Measurements from ENCODE around the gene ANKRD16. TPM values are rescaled to one million over a fixed set of nuclear protein-coding genes. Genes with fewer than 3 reads are reported as not detected.

ANKRD16 gene
- total and polyA plus RNA-seq, 2 of the 13 experiments (the other 11 are each of a cell fraction or from before 2014, with no cell fraction given) = 8.0 to 11.4 TPM

DNA sequence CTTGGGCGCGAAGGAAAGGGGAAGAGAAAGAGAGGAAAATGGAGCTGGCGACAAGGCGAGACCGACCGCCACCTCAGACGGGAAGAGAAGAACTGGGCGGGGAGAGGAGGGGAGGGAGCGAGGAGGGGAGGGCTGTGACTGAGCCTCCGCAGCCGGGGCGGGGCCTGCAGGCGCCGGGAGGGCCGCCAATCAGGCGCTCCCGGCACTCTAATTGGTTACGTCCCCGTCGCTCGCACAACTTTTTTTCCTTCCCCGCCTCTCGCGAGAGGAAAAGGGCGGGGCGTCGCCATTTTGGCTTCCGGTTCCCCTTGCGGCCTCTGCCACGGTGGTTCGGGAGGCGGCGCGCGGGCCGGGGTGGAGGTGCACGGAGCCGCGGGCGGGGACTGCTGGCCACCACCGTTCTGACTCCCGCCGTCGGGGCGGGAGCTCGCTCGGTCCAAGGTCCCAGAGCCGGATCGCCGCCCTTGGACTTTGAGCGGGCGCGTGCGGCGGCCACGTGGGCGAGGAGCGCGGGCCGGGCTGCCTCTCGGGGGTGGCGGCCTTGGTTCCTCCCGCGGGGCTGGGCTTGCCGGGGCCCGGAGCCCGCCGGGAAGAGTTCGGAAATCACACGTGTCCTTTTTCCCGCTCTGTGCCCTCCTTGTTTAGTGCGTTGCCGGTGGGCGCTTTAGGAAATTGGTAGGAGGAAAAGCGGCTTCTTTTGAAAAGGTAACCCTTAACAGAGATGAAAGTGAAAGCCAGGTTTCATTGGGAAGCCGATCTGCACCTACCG lies 76.2 kb downstream of the ANKRD16 start, which contains the start of gene GDI2 (continued):
- TF ChIP-seq, protein P1, sequence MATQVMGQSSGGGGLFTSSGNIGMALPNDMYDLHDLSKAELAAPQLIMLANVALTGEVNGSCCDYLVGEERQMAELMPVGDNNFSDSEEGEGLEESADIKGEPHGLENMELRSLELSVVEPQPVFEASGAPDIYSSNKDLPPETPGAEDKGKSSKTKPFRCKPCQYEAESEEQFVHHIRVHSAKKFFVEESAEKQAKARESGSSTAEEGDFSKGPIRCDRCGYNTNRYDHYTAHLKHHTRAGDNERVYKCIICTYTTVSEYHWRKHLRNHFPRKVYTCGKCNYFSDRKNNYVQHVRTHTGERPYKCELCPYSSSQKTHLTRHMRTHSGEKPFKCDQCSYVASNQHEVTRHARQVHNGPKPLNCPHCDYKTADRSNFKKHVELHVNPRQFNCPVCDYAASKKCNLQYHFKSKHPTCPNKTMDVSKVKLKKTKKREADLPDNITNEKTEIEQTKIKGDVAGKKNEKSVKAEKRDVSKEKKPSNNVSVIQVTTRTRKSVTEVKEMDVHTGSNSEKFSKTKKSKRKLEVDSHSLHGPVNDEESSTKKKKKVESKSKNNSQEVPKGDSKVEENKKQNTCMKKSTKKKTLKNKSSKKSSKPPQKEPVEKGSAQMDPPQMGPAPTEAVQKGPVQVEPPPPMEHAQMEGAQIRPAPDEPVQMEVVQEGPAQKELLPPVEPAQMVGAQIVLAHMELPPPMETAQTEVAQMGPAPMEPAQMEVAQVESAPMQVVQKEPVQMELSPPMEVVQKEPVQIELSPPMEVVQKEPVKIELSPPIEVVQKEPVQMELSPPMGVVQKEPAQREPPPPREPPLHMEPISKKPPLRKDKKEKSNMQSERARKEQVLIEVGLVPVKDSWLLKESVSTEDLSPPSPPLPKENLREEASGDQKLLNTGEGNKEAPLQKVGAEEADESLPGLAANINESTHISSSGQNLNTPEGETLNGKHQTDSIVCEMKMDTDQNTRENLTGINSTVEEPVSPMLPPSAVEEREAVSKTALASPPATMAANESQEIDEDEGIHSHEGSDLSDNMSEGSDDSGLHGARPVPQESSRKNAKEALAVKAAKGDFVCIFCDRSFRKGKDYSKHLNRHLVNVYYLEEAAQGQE (IDR thresholded peaks at IDR 0.05; ENCODE audit: borderline replicate concordance in 1 of 2, low read depth in 1 of 2, low read length in 2 of 2) = peak in 1 of 2 experiments; percentile 13; a peak in 2 of 4 replicates
- no peak for TF ChIP-seq ZNF530 (CRISPR knock-in tag; IDR thresholded peaks at IDR 0.05; ENCODE audit: low read depth)
- TF ChIP-seq ZNF567 (CRISPR knock-in tag; IDR thresholded peaks at IDR 0.05; ENCODE audit: borderline replicate concordance) = peak; percentile 86
- peak; percentile 88 for TF ChIP-seq KDM2A (CRISPR knock-in tag; IDR thresholded peaks at IDR 0.05; ENCODE audit: borderline replicate concordance, low read depth)
- TF ChIP-seq, protein P2, sequence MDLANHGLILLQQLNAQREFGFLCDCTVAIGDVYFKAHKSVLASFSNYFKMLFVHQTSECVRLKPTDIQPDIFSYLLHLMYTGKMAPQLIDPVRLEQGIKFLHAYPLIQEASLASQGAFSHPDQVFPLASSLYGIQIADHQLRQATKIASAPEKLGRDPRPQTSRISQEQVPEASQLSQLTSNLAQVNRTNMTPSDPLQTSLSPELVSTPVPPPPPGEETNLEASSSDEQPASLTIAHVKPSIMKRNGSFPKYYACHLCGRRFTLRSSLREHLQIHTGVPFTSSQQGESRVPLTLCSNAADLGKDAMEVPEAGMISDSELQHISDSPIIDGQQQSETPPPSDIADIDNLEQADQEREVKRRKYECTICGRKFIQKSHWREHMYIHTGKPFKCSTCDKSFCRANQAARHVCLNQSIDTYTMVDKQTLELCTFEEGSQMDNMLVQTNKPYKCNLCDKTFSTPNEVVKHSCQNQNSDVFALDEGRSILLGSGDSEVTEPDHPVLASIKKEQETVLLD (CRISPR knock-in tag; IDR thresholded peaks at IDR 0.05; ENCODE audit: low read depth) = peak; percentile 100
- peak; percentile 69 for TF ChIP-seq CBFB (CRISPR knock-in tag; IDR thresholded peaks at IDR 0.05)
- TF ChIP-seq, protein P3, sequence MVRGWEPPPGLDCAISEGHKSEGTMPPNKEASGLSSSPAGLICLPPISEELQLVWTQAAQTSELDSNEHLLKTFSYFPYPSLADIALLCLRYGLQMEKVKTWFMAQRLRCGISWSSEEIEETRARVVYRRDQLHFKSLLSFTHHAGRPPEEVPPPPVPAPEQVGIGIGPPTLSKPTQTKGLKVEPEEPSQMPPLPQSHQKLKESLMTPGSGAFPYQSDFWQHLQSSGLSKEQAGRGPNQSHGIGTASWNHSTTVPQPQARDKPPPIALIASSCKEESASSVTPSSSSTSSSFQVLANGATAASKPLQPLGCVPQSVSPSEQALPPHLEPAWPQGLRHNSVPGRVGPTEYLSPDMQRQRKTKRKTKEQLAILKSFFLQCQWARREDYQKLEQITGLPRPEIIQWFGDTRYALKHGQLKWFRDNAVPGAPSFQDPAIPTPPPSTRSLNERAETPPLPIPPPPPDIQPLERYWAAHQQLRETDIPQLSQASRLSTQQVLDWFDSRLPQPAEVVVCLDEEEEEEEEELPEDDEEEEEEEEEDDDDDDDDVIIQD (CRISPR knock-in tag; IDR thresholded peaks at IDR 0.05; ENCODE audit: low read depth) = peak; percentile 57; the same call in 1 of the 2 replicates
- TF ChIP-seq KDM5B (CRISPR knock-in tag; IDR thresholded peaks at IDR 0.05; ENCODE audit: borderline replicate concordance) = peak; percentile 99
- peak; percentile 78 for TF ChIP-seq PHF5A (CRISPR knock-in tag; IDR thresholded peaks at IDR 0.05; ENCODE audit: low read depth, unreplicated experiment)
- 0 out of 2 replicates have a peak, but pooled peaks have one; percentile 5 for TF ChIP-seq CEBPG (CRISPR knock-in tag; IDR thresholded peaks at IDR 0.05)
- peak; percentile 81; the same call in 1 of the 2 replicates for TF ChIP-seq NR1H2 (CRISPR knock-in tag; IDR thresholded peaks at IDR 0.05; ENCODE audit: borderline replicate concordance, low read depth)
- TF ChIP-seq ELF3 (CRISPR knock-in tag; IDR thresholded peaks at IDR 0.05) = peak; percentile 89
- peak; percentile 97 for TF ChIP-seq ZSCAN31 (CRISPR knock-in tag; IDR thresholded peaks at IDR 0.05; ENCODE audit: low read depth)
- TF ChIP-seq RXRA (CRISPR knock-in tag; IDR thresholded peaks at IDR 0.05) = peak; percentile 85
- peak; percentile 86; the same call in 1 of the 2 replicates for TF ChIP-seq FOXM1 (CRISPR knock-in tag; IDR thresholded peaks at IDR 0.05)
- TF ChIP-seq, protein P4, sequence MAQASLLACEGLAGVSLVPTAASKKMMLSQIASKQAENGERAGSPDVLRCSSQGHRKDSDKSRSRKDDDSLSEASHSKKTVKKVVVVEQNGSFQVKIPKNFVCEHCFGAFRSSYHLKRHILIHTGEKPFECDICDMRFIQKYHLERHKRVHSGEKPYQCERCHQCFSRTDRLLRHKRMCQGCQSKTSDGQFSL (CRISPR knock-in tag; IDR thresholded peaks at IDR 0.05) = peak; percentile 82
- TF ChIP-seq SP5 (CRISPR knock-in tag; IDR thresholded peaks at IDR 0.05; ENCODE audit: borderline replicate concordance, low read depth) = peak; percentile 69
- TF ChIP-seq MAZ (IDR thresholded peaks at IDR 0.05; ENCODE audit: borderline replicate concordance, low read depth, low read length) = peak; percentile 98
- TF ChIP-seq MAZ (CRISPR knock-in tag; IDR thresholded peaks at IDR 0.05; ENCODE audit: low read depth) = peak; percentile 95
- TF ChIP-seq ZNF383 (CRISPR knock-in tag; IDR thresholded peaks at IDR 0.05; ENCODE audit: borderline replicate concordance) = no peak
- TF ChIP-seq ZNF569 (CRISPR knock-in tag; IDR thresholded peaks at IDR 0.05; ENCODE audit: borderline replicate concordance) = peak; percentile 79; the same call in 1 of the 2 replicates
- peak; percentile 96 for TF ChIP-seq ZNF230 (CRISPR knock-in tag; IDR thresholded peaks at IDR 0.05)
- peak; percentile 95; the same call in 1 of the 2 replicates for TF ChIP-seq REXO4 (CRISPR knock-in tag; IDR thresholded peaks at IDR 0.05; ENCODE audit: borderline replicate concordance)
